ENCODE measurements around the gene ZCCHC10. TPM values are rescaled to one million over a fixed set of nuclear protein-coding genes. Genes with fewer than 3 reads are reported as not detected.
A peak's percentile ranks its signal among the peaks of the same experiment; 100 is the strongest.

Gene ZCCHC10
- total RNA-seq (2014; rRNA removed; shearing (Covaris generic)): 22.3 and 24.0 TPM in 2 replicates

DNA sequence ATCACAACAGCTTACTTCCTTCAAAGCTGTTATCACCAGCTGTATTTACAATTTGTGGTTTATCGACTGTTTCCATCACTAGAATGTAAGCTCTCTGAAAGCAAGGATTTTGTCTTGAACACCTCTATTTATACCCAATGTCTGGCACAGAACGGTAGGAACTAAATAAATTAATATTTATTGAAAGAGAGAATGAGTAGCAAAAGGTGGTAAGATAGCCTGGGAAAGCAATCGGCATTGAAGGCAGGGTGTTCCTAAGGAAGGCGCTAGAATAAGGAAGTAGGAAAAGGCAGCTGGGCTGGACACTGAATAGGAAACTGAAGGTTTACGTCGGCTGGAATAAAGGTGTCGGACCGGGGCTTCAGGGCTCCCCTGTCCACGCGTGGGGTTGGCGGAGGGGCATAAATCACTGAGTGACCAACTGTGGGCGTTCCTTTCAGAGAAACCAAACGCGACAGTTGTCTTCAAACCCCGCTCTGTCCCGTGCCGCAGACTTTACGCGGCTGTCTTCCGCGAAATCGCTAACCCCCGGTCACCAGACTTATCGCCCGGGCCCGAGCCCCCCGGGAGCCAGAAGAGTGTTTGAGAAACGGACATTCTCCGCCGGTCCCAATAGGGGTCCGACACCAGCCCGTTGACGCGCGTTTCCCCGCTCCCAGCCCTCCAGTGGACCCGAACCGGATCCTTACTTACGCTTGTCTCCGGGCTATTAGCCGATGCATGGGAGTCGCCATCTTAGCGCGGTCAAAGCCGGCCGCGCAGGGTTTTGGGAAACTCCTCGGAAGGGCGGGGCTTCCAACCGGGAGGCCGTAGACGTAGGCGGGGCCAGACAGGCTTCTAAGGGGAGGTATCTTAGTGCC, at the start of gene ZCCHC10:
ZCCHC10 (minus strand) TSS at position 746 of the 860 bp plus-strand sequence; CDS start at position 734, 12 bp downstream.
- peak within 1 kb of the TSS; percentile 71 for H3K4me3 ChIP-seq (ENCODE audit: insufficient read depth, low read depth, low read length)
- no peaks in the 10 kb centered on the region for H3K27me3 ChIP-seq (ENCODE audit: control insufficient read depth, insufficient read depth, low read length)
- no peaks in the 10 kb centered on the region for H3K36me3 ChIP-seq (replicated peaks; ENCODE audit: control insufficient read depth, insufficient read depth, low read length)
- DNase-seq: peak; percentile 97

DNA sequence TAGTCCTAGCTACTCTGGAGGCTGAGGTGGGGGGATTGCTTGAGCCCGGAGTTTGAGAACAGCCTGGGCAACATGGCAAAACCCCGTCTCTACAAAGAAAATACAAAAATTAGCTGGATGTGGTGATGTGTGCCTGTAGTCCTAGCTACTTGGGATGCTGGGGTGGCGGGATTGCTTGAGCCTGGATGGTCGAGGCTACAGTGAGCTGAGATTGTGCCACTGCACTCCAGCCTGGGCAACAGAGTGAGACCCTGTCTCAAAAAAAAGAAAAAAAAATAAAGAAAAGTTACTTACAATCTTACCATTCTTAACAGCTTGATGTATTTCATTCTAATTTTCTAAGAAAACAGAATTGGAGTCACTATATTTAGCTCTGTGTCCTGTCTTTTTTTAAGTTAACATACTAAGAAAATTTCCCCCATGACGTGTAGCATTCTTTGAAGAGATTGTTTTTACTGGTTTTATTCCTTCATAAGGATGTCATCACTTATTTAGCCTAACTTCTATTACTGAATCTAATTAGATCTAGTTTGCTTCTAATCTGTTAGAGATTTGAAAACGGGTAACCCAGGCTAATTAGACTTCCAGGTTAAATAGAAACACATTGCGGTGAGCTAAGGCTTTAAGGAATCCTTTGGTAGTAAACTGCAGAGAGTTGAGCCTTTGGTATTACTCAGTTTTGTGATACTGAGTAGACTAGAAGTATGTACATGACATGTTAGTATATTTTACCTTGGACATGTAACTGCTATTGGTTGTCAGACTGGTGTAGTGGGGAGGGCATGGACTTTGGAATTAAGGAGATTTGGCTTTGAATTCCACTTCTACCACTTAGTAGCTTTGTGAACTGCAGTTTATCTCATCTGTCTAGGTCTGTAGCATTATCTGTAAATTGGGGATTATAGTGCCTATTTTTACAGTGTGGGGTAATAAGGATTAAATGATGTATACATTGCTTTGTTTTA, 49.5 kb upstream of the ZCCHC10 start:
- no peak overlapping the region for H3K4me3 ChIP-seq (ENCODE audit: insufficient read depth, low read depth, low read length)
- peaks cover 17% of the 10 kb centered on the region for H3K36me3 ChIP-seq (replicated peaks; ENCODE audit: control insufficient read depth, insufficient read depth, low read length)
- no peaks in the 10 kb centered on the region for H3K27me3 ChIP-seq (ENCODE audit: control insufficient read depth, insufficient read depth, low read length)
- DNase-seq: no peak

DNA sequence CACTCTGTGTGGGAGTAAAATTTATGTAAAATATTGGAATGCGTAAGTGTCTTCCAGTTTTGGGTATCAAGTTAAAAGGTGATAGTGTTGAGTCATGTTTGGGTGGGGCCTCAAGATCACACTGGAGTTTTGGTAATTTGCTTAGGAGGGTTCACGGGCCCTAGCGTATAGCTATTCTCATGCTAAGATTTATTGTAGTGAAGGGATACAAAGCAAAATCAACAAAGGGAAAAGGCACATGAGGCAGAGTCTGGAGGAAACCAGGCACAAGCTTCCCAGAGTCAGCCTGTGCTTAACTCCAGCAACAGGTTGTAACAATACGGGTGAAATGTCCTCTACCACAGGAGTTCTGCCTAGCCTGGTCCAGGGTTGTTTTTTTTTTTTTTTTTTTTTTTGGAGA, 45.7 kb upstream of the ZCCHC10 start:
- H3K4me3 ChIP-seq (ENCODE audit: insufficient read depth, low read depth, low read length): no peak overlapping the region
- H3K27me3 ChIP-seq (ENCODE audit: control insufficient read depth, insufficient read depth, low read length): no peaks in the 10 kb centered on the region
- peaks cover 33% of the 10 kb centered on the region for H3K36me3 ChIP-seq (replicated peaks; ENCODE audit: control insufficient read depth, insufficient read depth, low read length)
- no peak for DNase-seq

DNA sequence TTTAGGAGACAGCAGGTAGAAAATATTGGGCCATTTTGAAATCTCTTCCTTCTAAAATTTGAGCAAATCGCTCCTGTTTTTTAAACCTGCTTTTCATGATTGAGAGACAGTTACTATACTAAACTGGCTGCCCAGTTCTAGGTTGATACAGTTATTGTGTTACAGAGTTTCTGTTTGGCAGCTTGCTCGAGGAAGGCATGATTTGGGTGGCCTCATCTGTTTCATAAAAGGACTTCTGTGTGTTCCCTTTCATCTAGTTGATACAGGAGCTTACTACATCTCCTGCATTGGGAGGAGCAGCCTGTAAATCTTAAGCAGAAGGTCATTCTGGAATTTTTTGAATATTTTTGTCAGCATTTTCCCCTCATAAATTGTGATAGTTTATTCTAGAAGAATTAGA, 39.7 kb upstream of the ZCCHC10 start:
- H3K36me3 ChIP-seq (replicated peaks; ENCODE audit: control insufficient read depth, insufficient read depth, low read length): peaks cover 27% of the 10 kb centered on the region
- H3K27me3 ChIP-seq (ENCODE audit: control insufficient read depth, insufficient read depth, low read length): no peaks in the 10 kb centered on the region
- DNase-seq: no peak
- H3K4me3 ChIP-seq (ENCODE audit: insufficient read depth, low read depth, low read length): no peak overlapping the region

- Histone ChIP-seq H3K36me3 (replicated peaks; ENCODE audit: control insufficient read depth, insufficient read depth, low read length) (peaks cover 26% of the 10 kb centered on the region), H3K27me3 (ENCODE audit: control insufficient read depth, insufficient read depth, low read length) (no peaks in the 10 kb centered on the region), H3K4me3 (ENCODE audit: insufficient read depth, low read depth, low read length) (no peak overlapping the region)
- no peak for DNase-seq
Observed at GRCh38 chr5:133065471-133065870, 39.1 kb upstream of the ZCCHC10 start.

DNA sequence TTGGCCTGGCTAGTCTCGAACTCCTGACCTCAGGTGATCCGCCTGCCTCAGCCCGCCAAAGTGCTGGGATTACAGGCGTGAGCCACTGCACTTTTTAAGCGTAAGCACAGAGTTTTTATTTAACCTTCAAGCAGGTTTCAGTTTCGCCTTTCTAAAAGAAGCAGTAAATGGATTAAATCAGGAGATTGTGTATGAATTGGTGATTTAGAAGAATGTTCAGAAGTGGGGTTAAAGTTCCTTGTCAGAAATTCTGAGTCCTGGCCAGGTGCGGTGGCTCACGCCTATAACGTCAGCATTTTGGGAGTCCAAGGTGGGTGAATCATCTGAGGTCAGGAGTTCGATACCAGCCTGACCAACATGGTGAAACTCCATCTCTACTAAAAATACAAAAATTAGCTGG, 37.6 kb upstream of the ZCCHC10 start:
- peaks cover 16% of the 10 kb centered on the region for H3K36me3 ChIP-seq (replicated peaks; ENCODE audit: control insufficient read depth, insufficient read depth, low read length)
- no peak for DNase-seq
- no peaks in the 10 kb centered on the region for H3K27me3 ChIP-seq (ENCODE audit: control insufficient read depth, insufficient read depth, low read length)
- H3K4me3 ChIP-seq (ENCODE audit: insufficient read depth, low read depth, low read length): no peak overlapping the region

- Histone ChIP-seq H3K4me3 (ENCODE audit: insufficient read depth, low read depth, low read length) (no peak overlapping the region), H3K27me3 (ENCODE audit: control insufficient read depth, insufficient read depth, low read length) (no peaks in the 10 kb centered on the region), H3K36me3 (replicated peaks; ENCODE audit: control insufficient read depth, insufficient read depth, low read length) (peaks cover 8% of the 10 kb centered on the region)
- DNase-seq: no peak
Observed at GRCh38 chr5:133062276-133062675, 35.9 kb upstream of the ZCCHC10 start.

- Histone ChIP-seq H3K4me3 (ENCODE audit: insufficient read depth, low read depth, low read length) (no peak overlapping the region), H3K36me3 (replicated peaks; ENCODE audit: control insufficient read depth, insufficient read depth, low read length) (no peaks in the 10 kb centered on the region), H3K27me3 (ENCODE audit: control insufficient read depth, insufficient read depth, low read length) (no peaks in the 10 kb centered on the region)
- DNase-seq: no peak
Observed at GRCh38 chr5:133059621-133060020, 33.3 kb upstream of the ZCCHC10 start.

GRCh38 chr5:133056891-133057290, 30.5 kb upstream of the ZCCHC10 start:
- no peak for DNase-seq
- H3K27me3 ChIP-seq (ENCODE audit: control insufficient read depth, insufficient read depth, low read length): no peaks in the 10 kb centered on the region
- peaks cover 1% of the 10 kb centered on the region; the same call in 1 of the 2 replicates for H3K36me3 ChIP-seq (replicated peaks; ENCODE audit: control insufficient read depth, insufficient read depth, low read length)
- H3K4me3 ChIP-seq (ENCODE audit: insufficient read depth, low read depth, low read length): no peak overlapping the region

- no peak overlapping the region for H3K4me3 ChIP-seq (ENCODE audit: insufficient read depth, low read depth, low read length)
- no peak for DNase-seq
- peaks cover 1% of the 10 kb centered on the region; the same call in 1 of the 2 replicates for H3K36me3 ChIP-seq (replicated peaks; ENCODE audit: control insufficient read depth, insufficient read depth, low read length)
- H3K27me3 ChIP-seq (ENCODE audit: control insufficient read depth, insufficient read depth, low read length): no peaks in the 10 kb centered on the region
Observed at GRCh38 chr5:133054697-133055471, 28.5 kb upstream of the ZCCHC10 start.

- peak overlapping the region; percentile 98; the same call in 1 of the 2 replicates for H3K4me3 ChIP-seq (ENCODE audit: insufficient read depth, low read depth, low read length)
- no peaks in the 10 kb centered on the region for H3K27me3 ChIP-seq (ENCODE audit: control insufficient read depth, insufficient read depth, low read length)
- DNase-seq: no peak
- peaks cover 1% of the 10 kb centered on the region; the same call in 1 of the 2 replicates for H3K36me3 ChIP-seq (replicated peaks; ENCODE audit: control insufficient read depth, insufficient read depth, low read length)
Observed at GRCh38 chr5:133053448-133053847, 27.1 kb upstream of the ZCCHC10 start.

GRCh38 chr5:133052317-133053175, 26.2 kb upstream of the ZCCHC10 start:
- Histone ChIP-seq H3K36me3 (replicated peaks; ENCODE audit: control insufficient read depth, insufficient read depth, low read length) (peaks cover 1% of the 10 kb centered on the region; the same call in 1 of the 2 replicates), H3K27me3 (ENCODE audit: control insufficient read depth, insufficient read depth, low read length) (no peaks in the 10 kb centered on the region), H3K4me3 (ENCODE audit: insufficient read depth, low read depth, low read length) (peak overlapping the region; percentile 98)
- DNase-seq: peak; percentile 76

DNA sequence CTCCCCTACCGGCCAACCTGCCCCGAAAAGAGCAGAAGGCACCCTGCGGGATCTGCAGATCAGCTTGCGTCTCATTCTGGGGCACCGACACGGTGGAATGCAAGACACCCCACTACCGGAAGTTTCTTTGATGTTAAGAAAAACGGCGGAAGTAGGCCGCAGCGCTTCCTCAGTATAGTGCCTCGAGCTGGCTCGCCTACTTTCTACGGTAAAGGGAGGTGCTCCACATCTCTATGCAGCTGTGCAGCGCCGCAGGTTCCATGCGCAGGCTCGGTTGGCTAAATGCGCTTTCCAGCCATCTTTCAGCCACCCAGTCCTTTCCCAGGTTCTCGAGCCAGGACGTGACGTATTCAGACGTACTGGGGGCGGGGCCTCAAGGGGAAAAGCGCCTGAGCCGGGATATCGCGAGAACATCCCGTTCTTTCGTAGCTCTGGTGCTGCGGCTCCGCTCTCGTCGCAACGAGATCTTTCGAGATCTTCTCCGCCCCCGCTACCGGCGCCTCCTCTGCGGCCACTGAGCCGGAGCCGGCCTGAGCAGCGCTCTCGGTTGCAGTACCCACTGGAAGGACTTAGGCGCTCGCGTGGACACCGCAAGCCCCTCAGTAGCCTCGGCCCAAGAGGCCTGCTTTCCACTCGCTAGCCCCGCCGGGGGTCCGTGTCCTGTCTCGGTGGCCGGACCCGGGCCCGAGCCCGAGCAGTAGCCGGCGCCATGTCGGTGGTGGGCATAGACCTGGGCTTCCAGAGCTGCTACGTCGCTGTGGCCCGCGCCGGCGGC, 25.4 kb upstream of the ZCCHC10 start, which contains the start of gene HSPA4:
HSPA4 (plus strand) TSS at position 472 of the 775 bp plus-strand sequence; CDS start at position 710, 238 bp downstream.
- H3K36me3 ChIP-seq (replicated peaks; ENCODE audit: control insufficient read depth, insufficient read depth, low read length): peaks cover 1% of the 10 kb centered on the region; the same call in 1 of the 2 replicates
- H3K4me3 ChIP-seq (ENCODE audit: insufficient read depth, low read depth, low read length): peak within 1 kb of the TSS; percentile 98

More for the DNA sequence above, 25.4 kb upstream of the ZCCHC10 start, which contains the start of gene HSPA4:
- DNase-seq: peak; percentile 95
- H3K27me3 ChIP-seq (ENCODE audit: control insufficient read depth, insufficient read depth, low read length): no peaks in the 10 kb centered on the region

Measured in H7 (cell line).